Type B pancreatic cell (in vitro differentiated cells): ENCODE data around the gene FOXC1. TPM values are rescaled to one million over a fixed set of nuclear protein-coding genes. Genes with fewer than 3 reads are reported as not detected.

Source experiments
- DNase-seq: peaks from one replicate; pipeline ENCODE4 v3.0.0; 2021; ENCODE audit warnings: mixed read lengths; ENCODE audit not compliant: unreplicated experiment; ENCODE audit errors: extremely low spot score
- H3K27ac Mint-ChIP-seq: 2 replicates; pipeline ENCODE4 v1.8.0; 2021; ENCODE audit warnings: mild to moderate bottlenecking, mixed read lengths
- H3K27me3 Mint-ChIP-seq: 2 replicates; pipeline ENCODE4 v1.8.0; 2021; ENCODE audit warnings: mixed read lengths
- H3K36me3 Mint-ChIP-seq: 2 replicates; pipeline ENCODE4 v1.8.0; 2021; ENCODE audit warnings: mixed read lengths
- H3K4me1 Mint-ChIP-seq: one replicate; pipeline ENCODE4 v1.8.0; 2021; ENCODE audit warnings: mixed read lengths; ENCODE audit not compliant: unreplicated experiment
- H3K4me3 Mint-ChIP-seq: 2 replicates; pipeline ENCODE4 v1.8.0; 2021; ENCODE audit warnings: mild to moderate bottlenecking, mixed read lengths
- H3K9me3 Mint-ChIP-seq: 2 replicates; pipeline ENCODE4 v1.8.0; 2021; ENCODE audit warnings: mixed read lengths
- total RNA-seq: library from RNA; stranded (reverse); gene quantifications from 2 replicates; pipeline ENCODE4 v1.2.1, GENCODE V29; 2021; ENCODE audit warnings: low replicate concordance
- TF ChIP-seq, protein P1 (sequence below): fragments of 200-600 bp; sonication (generic); conservative IDR thresholded peaks from 2 replicates; pipeline ENCODE4 v1.5.0; 2021; ENCODE audit warnings: antibody characterized with exemption, mild to moderate bottlenecking

FOXC1 gene
- total RNA-seq, 1 donor from 2014 or later: 53.5 TPM

GRCh38 chr6:1576166-1576565 lies 33.5 kb upstream of the FOXC1 start:
- Mint-ChIP-seq H3K27ac (no peak overlapping the region), H3K4me1 (peaks cover 24% of the 10 kb centered on the region), H3K4me3 (no peak overlapping the region), H3K27me3 (peaks cover 12% of the 10 kb centered on the region), H3K36me3 (no peaks in the 10 kb centered on the region), H3K9me3 (peaks cover 4% of the 10 kb centered on the region)
- DNase-seq: no peak
- TF ChIP-seq, protein P1, sequence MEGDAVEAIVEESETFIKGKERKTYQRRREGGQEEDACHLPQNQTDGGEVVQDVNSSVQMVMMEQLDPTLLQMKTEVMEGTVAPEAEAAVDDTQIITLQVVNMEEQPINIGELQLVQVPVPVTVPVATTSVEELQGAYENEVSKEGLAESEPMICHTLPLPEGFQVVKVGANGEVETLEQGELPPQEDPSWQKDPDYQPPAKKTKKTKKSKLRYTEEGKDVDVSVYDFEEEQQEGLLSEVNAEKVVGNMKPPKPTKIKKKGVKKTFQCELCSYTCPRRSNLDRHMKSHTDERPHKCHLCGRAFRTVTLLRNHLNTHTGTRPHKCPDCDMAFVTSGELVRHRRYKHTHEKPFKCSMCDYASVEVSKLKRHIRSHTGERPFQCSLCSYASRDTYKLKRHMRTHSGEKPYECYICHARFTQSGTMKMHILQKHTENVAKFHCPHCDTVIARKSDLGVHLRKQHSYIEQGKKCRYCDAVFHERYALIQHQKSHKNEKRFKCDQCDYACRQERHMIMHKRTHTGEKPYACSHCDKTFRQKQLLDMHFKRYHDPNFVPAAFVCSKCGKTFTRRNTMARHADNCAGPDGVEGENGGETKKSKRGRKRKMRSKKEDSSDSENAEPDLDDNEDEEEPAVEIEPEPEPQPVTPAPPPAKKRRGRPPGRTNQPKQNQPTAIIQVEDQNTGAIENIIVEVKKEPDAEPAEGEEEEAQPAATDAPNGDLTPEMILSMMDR: no peak

- peaks cover 12% of the 10 kb centered on the region for H3K27me3 Mint-ChIP-seq
- DNase-seq: no peak
- H3K4me1 Mint-ChIP-seq: peaks cover 24% of the 10 kb centered on the region
- TF ChIP-seq, protein P1: no peak
- no peaks in the 10 kb centered on the region for H3K9me3 Mint-ChIP-seq
- H3K36me3 Mint-ChIP-seq: no peaks in the 10 kb centered on the region
- no peak overlapping the region for H3K27ac Mint-ChIP-seq
- no peak overlapping the region for H3K4me3 Mint-ChIP-seq
Observed at GRCh38 chr6:1576711-1577110, 33.0 kb upstream of the FOXC1 start.

DNA sequence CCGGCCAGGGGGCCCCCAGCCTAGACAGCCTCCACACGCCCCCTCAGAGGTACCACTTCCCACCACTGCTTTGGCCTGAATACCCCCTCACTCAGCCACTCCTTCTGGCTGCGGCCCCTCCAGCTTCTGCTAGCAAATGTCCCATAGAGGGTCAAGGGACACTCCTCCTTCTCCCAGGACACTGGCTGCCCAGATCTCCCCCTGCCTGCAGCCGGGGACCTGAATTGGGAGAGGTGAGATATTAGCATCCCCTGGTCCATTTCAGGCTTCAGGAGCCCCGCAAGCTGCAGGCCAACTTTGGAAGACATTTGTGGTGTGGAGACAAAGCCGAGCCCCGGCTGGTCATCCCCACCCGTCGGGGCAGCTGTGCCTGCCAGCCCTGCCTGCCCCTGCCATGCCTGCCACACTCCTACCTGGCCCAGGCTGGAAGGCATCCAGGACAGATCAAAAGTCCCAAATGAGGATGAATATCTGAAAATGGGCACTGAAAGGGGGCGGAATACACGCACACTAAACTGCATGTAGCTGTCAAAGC lies 32.5 kb upstream of the FOXC1 start:
- peaks cover 9% of the 10 kb centered on the region for H3K27me3 Mint-ChIP-seq
- peaks cover 24% of the 10 kb centered on the region for H3K4me1 Mint-ChIP-seq
- TF ChIP-seq, protein P1: no peak
- H3K36me3 Mint-ChIP-seq: no peaks in the 10 kb centered on the region
- no peak overlapping the region for H3K4me3 Mint-ChIP-seq
- no peak for DNase-seq
- H3K27ac Mint-ChIP-seq: no peak overlapping the region
- no peaks in the 10 kb centered on the region for H3K9me3 Mint-ChIP-seq

GRCh38 chr6:1577896-1578745 lies 31.6 kb upstream of the FOXC1 start:
- Mint-ChIP-seq H3K27ac (no peak overlapping the region), H3K4me3 (no peak overlapping the region), H3K36me3 (no peaks in the 10 kb centered on the region), H3K4me1 (peaks cover 24% of the 10 kb centered on the region), H3K27me3 (peaks cover 9% of the 10 kb centered on the region), H3K9me3 (no peaks in the 10 kb centered on the region)
- TF ChIP-seq, protein P1: no peak
- DNase-seq: no peak

GRCh38 chr6:1579096-1579495 lies 30.6 kb upstream of the FOXC1 start:
- no peak overlapping the region for H3K27ac Mint-ChIP-seq
- TF ChIP-seq, protein P1: no peak
- no peaks in the 10 kb centered on the region for H3K9me3 Mint-ChIP-seq
- no peaks in the 10 kb centered on the region for H3K36me3 Mint-ChIP-seq
- DNase-seq: no peak
- no peak overlapping the region for H3K4me3 Mint-ChIP-seq
- H3K4me1 Mint-ChIP-seq: peaks cover 24% of the 10 kb centered on the region
- peaks cover 9% of the 10 kb centered on the region for H3K27me3 Mint-ChIP-seq
